Activated naive CD4-positive, alpha-beta T cell treated with anti-CD3 and anti-CD28 coated beads for 36 hours (primary cell): Measurements from ENCODE around the gene UVSSA. TPM values are rescaled to one million over a fixed set of nuclear protein-coding genes. Genes with fewer than 3 reads are reported as not detected.
"Not testable (repeated sequence)": the region's sequence is repeated elsewhere in the genome, so short reads cannot be mapped to it uniquely, and the experiment has no call there.

ENCODE experiments used
- CTCF ChIA-PET: fragments of 350-600 bp; sonication (Branson Sonifier 250); formaldehyde crosslinking; loops from one replicate; lab custom pipeline; 2021; ENCODE audit warnings: antibody characterized with exemption; lab: Charles Lee
- DNase-seq: peaks from one replicate; pipeline ENCODE4 v3.0.0-alpha.2; 2020
- H3K27ac Mint-ChIP-seq: one replicate; pipeline ENCODE4 v1.8.0; 2021; ENCODE audit warnings: mild to moderate bottlenecking, mixed read lengths
- H3K27me3 Mint-ChIP-seq: one replicate; pipeline ENCODE4 v1.8.0; 2021; ENCODE audit warnings: low read depth, mixed read lengths
- H3K36me3 Mint-ChIP-seq: one replicate; pipeline ENCODE4 v1.8.0; 2021; ENCODE audit warnings: low read depth, mixed read lengths
- H3K4me1 Mint-ChIP-seq: one replicate; pipeline ENCODE4 v1.8.0; 2021; ENCODE audit warnings: low read depth, mixed read lengths
- H3K4me3 Mint-ChIP-seq: one replicate; pipeline ENCODE4 v1.8.0; 2021; ENCODE audit warnings: mild to moderate bottlenecking, moderate library complexity, mixed read lengths
- H3K9me3 Mint-ChIP-seq: one replicate; pipeline ENCODE4 v1.8.0; 2021; ENCODE audit warnings: mixed read lengths
- intact Hi-C: fragments of 100-400 bp; cut with micrococcal nuclease; formaldehyde crosslinking; loops from one replicate; pipeline ENCODE4 v1.15.1; 2023
- total RNA-seq, 2 experiments: library from RNA; stranded (reverse); gene quantifications; one replicate each; pipeline ENCODE4 v1.2.3, GENCODE V29; 2021

UVSSA gene
- total RNA-seq, 2 experiments from 2014 or later = 20.0 to 24.3 TPM

DNA sequence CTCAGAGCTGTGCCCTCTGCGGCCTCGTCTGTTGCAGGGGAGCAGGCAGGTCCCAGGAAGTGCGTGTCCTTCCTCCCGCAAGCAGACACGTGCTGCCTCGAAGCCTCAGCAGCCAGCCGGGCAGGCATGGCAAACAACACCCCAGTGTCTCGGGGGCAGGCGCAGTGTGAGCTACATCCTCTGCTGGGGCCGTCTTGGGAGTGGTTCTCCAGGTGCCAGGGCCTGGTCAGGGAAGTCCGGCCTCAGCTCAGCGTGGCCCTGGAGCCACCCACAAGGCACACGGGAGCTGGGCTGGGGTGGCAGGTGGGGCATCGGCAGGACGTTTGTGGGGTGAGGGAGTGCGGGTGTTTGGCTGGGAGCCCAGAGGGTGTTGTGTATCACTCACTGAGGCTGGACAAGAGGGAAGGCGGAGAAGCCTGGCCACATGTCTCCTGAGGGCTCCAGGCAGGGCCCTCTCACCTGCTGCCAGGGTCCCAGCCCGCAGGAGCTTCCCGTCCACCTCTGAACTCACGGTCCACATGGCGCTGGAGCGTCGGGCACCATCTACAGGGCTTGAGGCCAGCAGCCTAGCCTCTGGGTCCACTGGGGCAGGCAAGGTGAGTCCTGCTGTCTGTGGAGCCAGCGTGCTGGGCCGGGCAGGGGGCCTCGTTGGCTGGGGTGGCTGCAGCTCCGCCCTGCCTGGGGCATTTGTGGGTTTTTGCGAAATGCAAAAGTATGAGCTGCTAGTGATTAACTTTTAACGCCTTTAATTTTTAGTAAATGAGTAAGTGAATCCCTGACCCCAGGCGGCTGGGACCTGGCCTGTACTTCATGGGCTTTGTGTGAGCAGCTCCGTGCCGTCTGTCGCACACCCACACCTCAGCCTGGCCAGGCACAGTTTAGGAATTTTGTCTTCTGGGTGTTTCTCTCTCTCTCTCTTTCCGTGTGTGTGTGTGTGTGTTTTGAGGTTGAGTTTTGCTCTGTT is 17.3 kb upstream of the UVSSA start:
- Mint-ChIP-seq H3K4me1 (peaks cover 31% of the 10 kb centered on the region), H3K27me3 (no peaks in the 10 kb centered on the region), H3K27ac (no peak overlapping the region), H3K36me3 (peaks cover 15% of the 10 kb centered on the region), H3K9me3 (no peaks in the 10 kb centered on the region), H3K4me3 (no peak overlapping the region)
- peak; percentile 33 for DNase-seq
- CTCF ChIA-PET = interaction anchor here (0.6 to 1.8 kb wide), 4 partner anchors 17 to 199 kb away, joined by 3 to 5 read pairs (median 5); partner anchors contain the start of gene UVSSA
- intact Hi-C loops = no loop called here

DNA sequence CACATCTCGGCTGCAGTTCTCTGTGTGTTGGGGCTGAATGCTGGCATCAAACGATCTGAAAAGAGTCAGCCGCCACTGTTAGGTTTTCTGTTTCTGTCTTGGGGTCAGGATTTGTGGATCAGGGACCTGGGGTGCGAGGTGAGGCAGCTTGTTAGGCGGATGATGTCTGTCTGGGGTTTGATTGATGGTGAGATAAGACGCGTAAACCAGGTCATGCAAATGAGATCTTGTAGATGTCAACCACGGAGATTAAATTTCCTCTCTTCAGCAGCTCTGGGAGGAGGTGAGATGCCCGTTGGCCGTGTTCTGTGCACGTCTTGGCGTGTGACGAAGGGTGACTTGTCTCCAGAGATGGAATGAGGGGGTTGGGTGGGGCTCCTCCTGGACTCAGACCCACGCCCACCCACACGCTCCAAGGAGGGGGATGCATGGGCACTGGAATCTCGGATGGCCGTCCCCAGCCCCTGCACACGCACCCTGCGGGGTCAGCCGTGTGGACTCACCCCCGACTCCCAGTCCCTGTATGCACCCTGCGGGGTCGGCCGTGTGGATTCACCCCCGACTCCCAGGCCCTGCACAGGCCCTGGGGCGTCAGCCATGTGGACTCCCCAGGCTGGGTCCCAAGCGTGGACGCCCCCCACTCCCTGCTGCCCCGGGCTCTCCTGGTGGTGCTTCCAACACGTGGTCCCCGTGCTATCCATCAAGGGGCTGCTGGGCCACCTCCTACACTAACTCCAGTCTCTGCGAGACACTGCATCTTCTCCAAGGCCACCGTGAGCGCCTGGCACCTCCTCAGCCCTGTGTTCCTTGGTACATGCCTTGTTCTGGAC is 16.0 kb upstream of the UVSSA start:
- no peaks in the 10 kb centered on the region for H3K27me3 Mint-ChIP-seq
- peaks cover 37% of the 10 kb centered on the region for H3K4me1 Mint-ChIP-seq
- peak overlapping the region; percentile 4 for H3K4me3 Mint-ChIP-seq
- no peaks in the 10 kb centered on the region for H3K9me3 Mint-ChIP-seq
- peak; percentile 45 for DNase-seq
- CTCF ChIA-PET = interaction anchor here (0.6 to 1.8 kb wide), 4 partner anchors 16 to 200 kb away, joined by 3 to 5 read pairs (median 5); partner anchors contain the start of gene UVSSA
- H3K36me3 Mint-ChIP-seq = peaks cover 19% of the 10 kb centered on the region
- intact Hi-C loops = no loop called here
- peak overlapping the region; percentile 62 for H3K27ac Mint-ChIP-seq

DNA sequence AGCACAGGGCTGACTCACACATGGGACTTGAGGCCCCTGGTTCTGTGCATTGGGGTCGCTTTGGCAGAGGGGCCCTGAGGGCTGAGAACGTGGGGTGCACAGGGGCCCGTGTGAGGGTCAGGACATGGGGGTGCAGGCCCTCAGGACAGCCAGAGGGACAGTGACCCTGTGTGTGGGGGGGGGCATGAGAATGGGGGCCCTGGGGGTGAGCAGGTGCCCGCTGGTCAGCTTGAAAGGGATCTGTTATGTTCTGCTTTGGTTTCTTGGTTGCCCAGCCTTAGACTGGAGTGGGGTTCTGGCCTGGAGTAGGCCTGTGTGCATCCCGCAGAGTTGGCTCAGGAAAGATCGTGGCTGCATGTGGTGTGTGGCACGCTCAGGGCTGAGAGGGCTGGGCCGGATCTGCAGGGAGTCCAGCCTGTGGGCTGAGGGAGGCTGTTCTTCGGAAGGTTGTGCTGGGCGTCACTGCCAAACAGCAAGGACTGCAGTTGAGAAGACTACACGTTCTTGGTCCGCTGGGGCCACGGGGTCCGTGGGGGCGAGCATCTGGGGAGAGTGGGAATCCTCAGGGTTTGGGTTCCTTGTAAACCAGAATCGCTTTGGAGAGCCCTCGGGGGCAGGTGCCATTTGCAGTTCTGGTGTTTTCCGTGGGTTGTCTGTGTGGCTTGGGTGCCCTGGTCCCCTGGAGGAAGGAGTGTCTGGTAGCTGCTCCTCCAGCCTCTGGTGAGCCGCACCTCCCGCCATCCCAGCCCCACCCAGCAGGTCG is 15.2 kb upstream of the UVSSA start:
- intact Hi-C loops = no loop called here
- no peaks in the 10 kb centered on the region for H3K9me3 Mint-ChIP-seq
- CTCF ChIA-PET = no interaction called here
- no peak overlapping the region for H3K4me3 Mint-ChIP-seq
- no peak overlapping the region for H3K27ac Mint-ChIP-seq
- peaks cover 25% of the 10 kb centered on the region for H3K36me3 Mint-ChIP-seq
- H3K4me1 Mint-ChIP-seq = peaks cover 41% of the 10 kb centered on the region
- no peaks in the 10 kb centered on the region for H3K27me3 Mint-ChIP-seq
- no peak for DNase-seq

DNA sequence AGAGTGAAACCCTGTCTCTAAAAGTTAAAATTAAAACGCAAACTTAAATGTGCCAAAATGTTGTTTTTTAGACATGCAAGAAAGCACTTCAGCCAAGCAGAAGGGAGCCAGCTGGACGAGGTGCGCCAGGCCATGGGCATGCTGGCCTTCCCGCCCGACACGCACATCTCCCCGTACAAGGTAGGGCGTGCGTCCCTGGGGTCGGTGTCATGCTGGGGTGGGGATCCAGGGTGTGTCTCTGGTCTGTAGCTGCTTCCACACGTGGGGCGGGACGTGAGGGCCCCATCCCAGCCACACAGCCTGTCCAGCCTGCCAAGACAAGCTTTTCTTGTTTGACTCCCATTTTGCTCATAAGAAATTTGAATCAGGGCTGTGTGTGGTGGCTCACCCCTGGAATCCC is 14.3 kb upstream of the UVSSA start:
- CTCF ChIA-PET = no interaction called here

DNA sequence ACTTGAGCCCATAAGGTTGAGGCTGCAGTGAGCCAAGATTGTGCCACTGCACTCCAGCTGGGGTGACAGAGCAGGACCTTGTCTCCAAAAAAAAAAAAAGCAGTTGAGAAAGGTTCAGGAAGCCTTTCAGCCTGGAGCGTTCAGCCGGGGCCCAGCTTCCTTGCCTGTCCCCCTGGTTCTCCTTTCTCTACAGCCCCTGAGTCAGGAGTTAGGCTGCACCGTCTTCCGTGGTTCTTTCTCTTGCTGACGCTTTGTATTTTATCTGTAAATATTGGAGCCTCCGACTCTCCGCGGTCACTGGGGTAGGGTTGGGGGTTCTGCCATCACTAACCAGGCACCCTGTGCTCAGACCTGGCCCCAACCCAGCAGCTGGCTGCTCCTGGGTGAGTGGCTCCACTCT is 13.8 kb upstream of the UVSSA start:
- intact Hi-C loops = no loop called here
- peaks cover 36% of the 10 kb centered on the region for H3K36me3 Mint-ChIP-seq
- no peaks in the 10 kb centered on the region for H3K9me3 Mint-ChIP-seq
- no peak overlapping the region for H3K27ac Mint-ChIP-seq
- H3K27me3 Mint-ChIP-seq = no peaks in the 10 kb centered on the region
- CTCF ChIA-PET = no interaction called here
- H3K4me1 Mint-ChIP-seq = peaks cover 53% of the 10 kb centered on the region
- DNase-seq = no peak
- no peak overlapping the region for H3K4me3 Mint-ChIP-seq

More for the DNA sequence above, 14.3 kb upstream of the UVSSA start:
- H3K4me1 Mint-ChIP-seq = peaks cover 50% of the 10 kb centered on the region
- H3K9me3 Mint-ChIP-seq = no peaks in the 10 kb centered on the region
- intact Hi-C loops = no loop called here
- H3K36me3 Mint-ChIP-seq = peaks cover 34% of the 10 kb centered on the region
- H3K4me3 Mint-ChIP-seq = no peak overlapping the region
- no peak overlapping the region for H3K27ac Mint-ChIP-seq
- no peaks in the 10 kb centered on the region for H3K27me3 Mint-ChIP-seq
- DNase-seq = no peak

DNA sequence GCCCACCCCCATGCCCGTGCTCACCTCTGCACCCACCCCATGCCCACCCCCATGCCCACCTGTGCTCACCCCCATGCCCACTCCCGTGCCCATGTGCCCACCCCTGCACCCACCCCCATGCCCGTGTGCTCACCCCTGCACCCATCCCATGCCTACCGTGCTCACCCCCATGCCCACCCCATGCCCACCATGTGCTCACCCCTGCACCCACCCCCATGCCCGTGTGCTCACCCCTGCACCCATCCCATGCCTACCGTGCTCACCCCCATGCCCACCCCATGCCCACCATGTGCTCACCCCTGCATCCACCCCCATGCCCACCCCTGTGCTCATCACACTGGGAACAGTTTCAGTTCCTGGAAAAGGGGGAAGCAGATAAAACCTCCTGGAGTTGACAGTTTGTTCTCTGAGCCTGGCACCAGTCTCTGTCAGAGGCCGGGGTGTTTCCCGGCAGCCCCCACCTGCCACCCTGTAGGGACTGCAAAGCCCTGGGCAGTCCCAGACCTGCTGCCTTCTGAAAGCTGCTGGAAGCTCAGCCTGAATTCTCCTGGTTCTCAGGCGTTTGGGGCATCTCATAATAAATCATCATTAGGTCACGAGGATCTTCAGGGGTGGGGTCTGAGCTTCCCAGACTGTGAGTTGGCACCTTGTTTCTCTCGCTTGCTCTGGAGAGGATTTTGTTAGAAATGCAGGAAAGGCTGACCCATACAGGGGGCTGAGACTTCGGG is 13.0 kb upstream of the UVSSA start:
- Mint-ChIP-seq H3K36me3 (peaks cover 38% of the 10 kb centered on the region), H3K4me1 (peaks cover 52% of the 10 kb centered on the region)
- DNase-seq, H3K4me3 Mint-ChIP-seq, H3K27ac Mint-ChIP-seq, H3K9me3 Mint-ChIP-seq, CTCF ChIA-PET, intact Hi-C loops, H3K27me3 Mint-ChIP-seq: not testable (repeated sequence)

DNA sequence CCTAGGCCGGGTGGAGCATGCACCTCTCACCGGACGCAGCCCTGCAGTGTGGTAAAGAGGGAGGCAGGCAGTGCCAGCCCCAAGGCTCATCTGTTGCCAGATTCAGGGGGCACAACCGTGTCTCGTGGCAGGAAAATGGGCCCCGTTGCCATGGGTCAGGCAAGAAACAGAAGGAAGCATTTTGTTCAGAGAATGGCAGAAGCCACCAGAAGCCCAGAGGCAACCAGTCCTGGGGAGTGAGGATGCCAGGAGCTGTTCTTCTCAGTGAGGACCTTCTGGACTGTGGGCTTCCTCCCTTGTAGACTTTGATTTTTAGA is 12.5 kb upstream of the UVSSA start:
- Mint-ChIP-seq H3K36me3 (peaks cover 37% of the 10 kb centered on the region), H3K27ac (peak overlapping the region; percentile 75), H3K27me3 (no peaks in the 10 kb centered on the region), H3K4me1 (peaks cover 47% of the 10 kb centered on the region), H3K9me3 (no peaks in the 10 kb centered on the region), H3K4me3 (no peak overlapping the region)
- CTCF ChIA-PET = no interaction called here
- intact Hi-C loops = no loop called here
- no peak for DNase-seq

DNA sequence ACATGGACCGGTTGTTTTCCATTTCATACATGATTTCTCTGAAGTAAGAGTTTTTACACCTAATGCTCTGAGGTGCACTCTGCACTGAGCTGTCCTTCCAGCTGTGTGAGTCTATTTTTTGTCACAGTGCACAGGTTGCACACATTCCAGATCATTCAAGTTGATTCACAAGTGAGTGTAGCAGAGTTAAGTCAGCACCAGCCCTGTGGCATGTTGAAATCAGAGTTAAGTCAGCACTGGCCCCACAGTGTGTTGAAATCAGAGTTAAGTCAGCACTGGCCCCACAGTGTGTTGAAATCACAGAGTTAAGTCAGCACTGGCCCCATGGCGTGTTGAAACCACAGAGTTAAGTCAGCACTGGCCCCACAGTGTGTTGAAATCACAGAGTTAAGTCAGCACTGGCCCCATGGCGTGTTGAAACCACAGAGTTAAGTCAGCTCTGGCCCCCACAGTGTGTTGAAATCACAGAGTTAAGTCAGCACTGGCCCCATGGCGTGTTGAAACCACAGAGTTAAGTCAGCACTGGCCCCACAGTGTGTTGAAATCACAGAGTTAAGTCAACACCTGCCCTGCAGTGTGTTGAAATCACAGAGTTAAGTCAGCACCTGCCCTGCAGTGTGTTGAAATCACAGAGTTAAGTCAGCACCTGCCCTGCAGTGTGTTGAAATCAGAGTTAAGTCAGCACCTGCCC is 11.7 kb upstream of the UVSSA start:
- DNase-seq = peak; percentile 25
- H3K4me3 Mint-ChIP-seq, H3K9me3 Mint-ChIP-seq, CTCF ChIA-PET, H3K27me3 Mint-ChIP-seq, intact Hi-C loops: not testable (repeated sequence)
- Mint-ChIP-seq H3K36me3 (peaks cover 38% of the 10 kb centered on the region), H3K27ac (peak overlapping the region; percentile 75), H3K4me1 (peaks cover 39% of the 10 kb centered on the region)

DNA sequence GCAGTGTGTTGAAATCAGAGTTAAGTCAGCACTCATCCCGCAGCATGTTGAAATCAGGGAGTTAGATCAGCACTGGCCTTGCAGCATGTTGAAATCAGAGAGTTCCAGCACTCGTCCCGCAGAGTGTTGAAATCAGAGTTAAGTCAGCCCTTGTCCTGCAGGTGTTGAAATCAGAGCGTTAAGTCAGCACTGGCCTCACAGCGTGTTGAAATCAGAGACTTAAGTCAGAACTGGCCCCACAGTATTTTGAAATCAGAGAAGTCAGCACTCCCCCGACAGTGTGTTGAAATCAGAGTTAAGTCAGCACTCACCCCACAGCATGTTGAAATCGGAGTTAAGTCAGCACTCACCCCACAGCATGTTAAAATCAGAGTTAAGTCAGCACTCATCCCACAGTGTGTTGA is 10.9 kb upstream of the UVSSA start:
- Mint-ChIP-seq H3K27me3 (no peaks in the 10 kb centered on the region), H3K4me3 (no peak overlapping the region), H3K9me3 (no peaks in the 10 kb centered on the region), H3K4me1 (peaks cover 33% of the 10 kb centered on the region), H3K36me3 (peaks cover 39% of the 10 kb centered on the region), H3K27ac (peak overlapping the region; percentile 86)
- intact Hi-C loops = no loop called here
- no peak for DNase-seq
- CTCF ChIA-PET = no interaction called here

DNA sequence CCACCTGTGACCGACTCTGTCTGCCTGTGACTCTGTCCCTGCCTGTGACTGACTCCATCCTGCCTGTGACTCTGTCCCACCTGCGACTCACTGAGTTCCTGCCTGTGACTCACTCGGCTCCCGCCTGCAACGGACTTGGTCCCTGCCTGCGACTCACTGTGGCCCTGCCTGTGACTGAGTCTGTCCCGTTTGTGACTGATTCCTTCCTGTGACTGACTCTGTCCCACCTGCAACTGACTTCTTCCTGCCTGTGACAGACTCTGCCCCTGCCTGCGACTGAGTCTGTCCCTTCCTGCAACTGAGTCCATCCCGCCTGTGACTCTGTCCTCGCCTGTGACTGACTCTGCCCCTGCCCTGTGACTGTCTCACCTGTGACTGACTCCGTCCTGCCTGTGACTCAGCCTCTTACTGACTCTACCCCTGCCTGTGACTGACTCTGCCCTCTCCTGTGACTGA is 9.6 kb upstream of the UVSSA start:
- intact Hi-C loops = loop anchor here (1.0 kb wide), 1 partner anchor 10 kb away; the partner anchor contains the start of gene UVSSA
- peaks cover 29% of the 10 kb centered on the region for H3K4me1 Mint-ChIP-seq
- H3K4me3 Mint-ChIP-seq = no peak overlapping the region
- peak overlapping the region; percentile 86 for H3K27ac Mint-ChIP-seq
- H3K9me3 Mint-ChIP-seq = no peaks in the 10 kb centered on the region
- CTCF ChIA-PET = no interaction called here
- H3K27me3 Mint-ChIP-seq = no peaks in the 10 kb centered on the region
- peak; percentile 84 for DNase-seq
- peaks cover 41% of the 10 kb centered on the region for H3K36me3 Mint-ChIP-seq
